Panc1 (cell line): Measurements from ENCODE around the gene TINAGL1. TPM values are rescaled to one million over a fixed set of nuclear protein-coding genes. Genes with fewer than 3 reads are reported as not detected.

Source experiments
- ATAC-seq: fragments of 200-7000 bp; cut with Tn5 transposase; 2 replicates; pipeline ENCODE4 v1.9.1; 2020; ENCODE audit warnings: mild to moderate bottlenecking, moderate library complexity
- BruUV-seq: library from RNA; stranded (reverse); fragments of 400-500 nt; replicated peaks from 2 replicates; lab custom pipeline; 2021; lab: Mats Ljungman, UMichigan
- CTCF ChIA-PET: fragments of 300-600 bp; sonication (Branson Sonifier 250); formaldehyde crosslinking; loops from one replicate; lab custom pipeline; 2022; ENCODE audit warnings: antibody characterized with exemption; lab: Charles Lee
- POLR2A ChIA-PET: fragments of 300-600 bp; sonication (Branson Sonifier 250); formaldehyde crosslinking; loops from one replicate; lab custom pipeline; 2022; ENCODE audit warnings: antibody characterized with exemption; lab: Charles Lee
- DNase-seq: peaks from one replicate; pipeline ENCODE4 v3.0.0-alpha.2; 2010; ENCODE audit warnings: low read depth, low spot score
- H3K27ac ChIP-seq: 2 replicates; pipeline ENCODE4 v1.5.1; 2011; ENCODE audit warnings: mild to moderate bottlenecking, low read length, inconsistent platforms
- H3K27me3 ChIP-seq: fragments of 200-500 bp; sonication (Bioruptor generic); 2 replicates; pipeline ENCODE4 v1.6.0; 2014; ENCODE audit warnings: low read length, inconsistent platforms; ENCODE audit not compliant: control insufficient read depth, insufficient read depth
- H3K36me3 ChIP-seq: fragments of 200-500 bp; sonication (Bioruptor generic); 2 replicates; pipeline ENCODE4 v1.5.1; 2014; ENCODE audit warnings: inconsistent platforms, mild to moderate bottlenecking, low read length, moderate library complexity; ENCODE audit not compliant: control insufficient read depth, insufficient read depth
- H3K4me1 ChIP-seq: 2 replicates; pipeline ENCODE4 v1.5.1; 2011; ENCODE audit warnings: inconsistent platforms, mild to moderate bottlenecking, low read length, moderate library complexity; ENCODE audit not compliant: control insufficient read depth, insufficient read depth
- H3K4me3 ChIP-seq, 2 experiments: 2 replicates each; pipeline ENCODE4 v1.5.1; 2011 to 2012; ENCODE audit warnings: low read depth in 2 of 2, low read length in 2 of 2, mild to moderate bottlenecking in 2 of 2, inconsistent platforms in 1 of 2, moderate library complexity in 1 of 2
- H3K9me3 ChIP-seq: fragments of 200-500 bp; sonication (Bioruptor generic); 2 replicates; pipeline ENCODE4 v1.5.1; 2014; ENCODE audit warnings: low read depth, mild to moderate bottlenecking, inconsistent platforms, low read length, moderate library complexity; ENCODE audit not compliant: control insufficient read depth, insufficient read depth
- POLR2AphosphoS5 ChIP-seq: IDR thresholded peaks from 2 replicates; pipeline ENCODE4 v1.6.1; 2012; ENCODE audit warnings: mild to moderate bottlenecking, low read depth, low read length, moderate library complexity
- SIN3A ChIP-seq: IDR thresholded peaks from 2 replicates; pipeline ENCODE4 v1.6.1; 2012; ENCODE audit warnings: low read depth, mild to moderate bottlenecking, low read length, moderate library complexity, borderline replicate concordance; ENCODE audit not compliant: insufficient read depth
- TCF7L2 ChIP-seq: IDR thresholded peaks from 2 replicates; pipeline ENCODE4 v1.6.1; 2011; ENCODE audit warnings: mild to moderate bottlenecking, low read depth, low read length, inconsistent platforms
- in situ Hi-C: cut with HindIII; loops from 2 replicates; pipeline ENCODE4 v1.10.0; 2016; ENCODE audit warnings: low sequenced_read_pairs, low pct_unique_long_range_greater_than_20kb
- intact Hi-C: fragments of 100-400 bp; cut with micrococcal nuclease; formaldehyde crosslinking; loops from one replicate; pipeline ENCODE4 v1.10.0; 2022; ENCODE audit not compliant: unreplicated experiment
- total RNA-seq: library from RNA; stranded (reverse); gene quantifications from one replicate; pipeline ENCODE4 v1.2.1, GENCODE V29; 2021; ENCODE audit not compliant: unreplicated experiment
- TF ChIP-seq, protein P1 (sequence below): fragments of 450-650 bp; IDR thresholded peaks from 2 replicates; pipeline ENCODE4 v1.5.1; 2017; ENCODE audit warnings: mild to moderate bottlenecking
- TF ChIP-seq, protein P2 (sequence below), 2 experiments: IDR thresholded peaks; 2 replicates each; pipeline ENCODE4 v1.6.1; 2011 to 2012; ENCODE audit warnings: low read depth in 2 of 2, control low read depth in 1 of 2, low read length in 1 of 2, mild to moderate bottlenecking in 1 of 2, moderate library complexity in 1 of 2; ENCODE audit not compliant: insufficient read depth in 1 of 2

TINAGL1 gene
- total RNA-seq, 1 experiment from 2014 or later, result 6.1 TPM

DNA sequence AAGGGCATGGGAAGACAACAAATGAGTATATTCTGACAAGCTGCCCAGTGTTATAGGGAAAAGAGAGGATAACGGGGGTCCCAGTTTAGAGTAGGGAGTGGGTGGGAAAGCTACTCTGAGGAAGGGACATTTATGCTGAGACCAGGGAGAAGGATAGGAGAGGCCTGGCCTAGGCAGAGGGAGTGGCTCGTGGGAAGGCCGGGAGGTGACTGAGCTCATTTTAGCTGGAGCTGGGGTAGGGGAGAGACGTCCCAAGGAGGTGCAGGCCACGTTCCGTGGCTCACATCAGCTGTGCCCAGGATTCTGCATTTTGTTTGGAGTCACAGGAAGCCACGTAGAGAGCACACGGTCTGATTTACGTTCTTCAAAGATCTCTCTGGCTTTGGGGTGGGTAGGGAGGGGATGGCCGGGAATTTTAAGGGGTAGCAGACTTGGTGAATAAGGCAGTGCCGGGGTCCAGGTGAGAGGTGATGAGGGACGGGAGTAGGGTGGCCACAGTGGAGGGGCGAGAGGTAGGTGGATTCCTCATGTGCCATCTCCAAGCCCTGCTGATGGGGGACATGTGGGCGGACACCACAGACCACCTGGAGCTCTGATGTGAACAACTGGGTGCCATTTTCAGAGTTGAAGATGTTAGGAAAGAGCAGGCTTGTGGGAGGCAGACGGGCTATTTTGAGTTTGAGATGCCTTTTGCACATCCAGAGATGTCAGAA, 4.7 kb downstream of the TINAGL1 start:
- H3K27ac ChIP-seq, result peak overlapping the region; percentile 65
- H3K4me1 ChIP-seq, result peaks cover 45% of the 10 kb centered on the region
- H3K27me3 ChIP-seq, result no peaks in the 10 kb centered on the region
- ChIA-PET CTCF (interaction anchor here (0.6 to 1.1 kb wide), 2 partner anchors 38 to 116 kb away, joined by 3 read pairs; no protein-coding TSS in a partner anchor), POLR2A (no interaction called here)
- no peak overlapping the region for H3K4me3 ChIP-seq
- intact Hi-C loops, result no loop called here
- DNase-seq, result no peak
- no peaks in the 10 kb centered on the region for H3K9me3 ChIP-seq
- TF ChIP-seq POLR2AphosphoS5 (no peak), TCF7L2 (no peak), SIN3A (no peak)
- TF ChIP-seq, protein P1, sequence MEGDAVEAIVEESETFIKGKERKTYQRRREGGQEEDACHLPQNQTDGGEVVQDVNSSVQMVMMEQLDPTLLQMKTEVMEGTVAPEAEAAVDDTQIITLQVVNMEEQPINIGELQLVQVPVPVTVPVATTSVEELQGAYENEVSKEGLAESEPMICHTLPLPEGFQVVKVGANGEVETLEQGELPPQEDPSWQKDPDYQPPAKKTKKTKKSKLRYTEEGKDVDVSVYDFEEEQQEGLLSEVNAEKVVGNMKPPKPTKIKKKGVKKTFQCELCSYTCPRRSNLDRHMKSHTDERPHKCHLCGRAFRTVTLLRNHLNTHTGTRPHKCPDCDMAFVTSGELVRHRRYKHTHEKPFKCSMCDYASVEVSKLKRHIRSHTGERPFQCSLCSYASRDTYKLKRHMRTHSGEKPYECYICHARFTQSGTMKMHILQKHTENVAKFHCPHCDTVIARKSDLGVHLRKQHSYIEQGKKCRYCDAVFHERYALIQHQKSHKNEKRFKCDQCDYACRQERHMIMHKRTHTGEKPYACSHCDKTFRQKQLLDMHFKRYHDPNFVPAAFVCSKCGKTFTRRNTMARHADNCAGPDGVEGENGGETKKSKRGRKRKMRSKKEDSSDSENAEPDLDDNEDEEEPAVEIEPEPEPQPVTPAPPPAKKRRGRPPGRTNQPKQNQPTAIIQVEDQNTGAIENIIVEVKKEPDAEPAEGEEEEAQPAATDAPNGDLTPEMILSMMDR, result no peak
- TF ChIP-seq, protein P2, sequence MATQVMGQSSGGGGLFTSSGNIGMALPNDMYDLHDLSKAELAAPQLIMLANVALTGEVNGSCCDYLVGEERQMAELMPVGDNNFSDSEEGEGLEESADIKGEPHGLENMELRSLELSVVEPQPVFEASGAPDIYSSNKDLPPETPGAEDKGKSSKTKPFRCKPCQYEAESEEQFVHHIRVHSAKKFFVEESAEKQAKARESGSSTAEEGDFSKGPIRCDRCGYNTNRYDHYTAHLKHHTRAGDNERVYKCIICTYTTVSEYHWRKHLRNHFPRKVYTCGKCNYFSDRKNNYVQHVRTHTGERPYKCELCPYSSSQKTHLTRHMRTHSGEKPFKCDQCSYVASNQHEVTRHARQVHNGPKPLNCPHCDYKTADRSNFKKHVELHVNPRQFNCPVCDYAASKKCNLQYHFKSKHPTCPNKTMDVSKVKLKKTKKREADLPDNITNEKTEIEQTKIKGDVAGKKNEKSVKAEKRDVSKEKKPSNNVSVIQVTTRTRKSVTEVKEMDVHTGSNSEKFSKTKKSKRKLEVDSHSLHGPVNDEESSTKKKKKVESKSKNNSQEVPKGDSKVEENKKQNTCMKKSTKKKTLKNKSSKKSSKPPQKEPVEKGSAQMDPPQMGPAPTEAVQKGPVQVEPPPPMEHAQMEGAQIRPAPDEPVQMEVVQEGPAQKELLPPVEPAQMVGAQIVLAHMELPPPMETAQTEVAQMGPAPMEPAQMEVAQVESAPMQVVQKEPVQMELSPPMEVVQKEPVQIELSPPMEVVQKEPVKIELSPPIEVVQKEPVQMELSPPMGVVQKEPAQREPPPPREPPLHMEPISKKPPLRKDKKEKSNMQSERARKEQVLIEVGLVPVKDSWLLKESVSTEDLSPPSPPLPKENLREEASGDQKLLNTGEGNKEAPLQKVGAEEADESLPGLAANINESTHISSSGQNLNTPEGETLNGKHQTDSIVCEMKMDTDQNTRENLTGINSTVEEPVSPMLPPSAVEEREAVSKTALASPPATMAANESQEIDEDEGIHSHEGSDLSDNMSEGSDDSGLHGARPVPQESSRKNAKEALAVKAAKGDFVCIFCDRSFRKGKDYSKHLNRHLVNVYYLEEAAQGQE (IDR thresholded peaks at IDR 0.05; ENCODE audit: insufficient read depth in 1 of 2, low read depth in 2 of 2, low read length in 1 of 2), result no peak
- no peak for ATAC-seq
- BruUV-seq, result no TSS peak
- peaks cover 4% of the 10 kb centered on the region; the same call in 1 of the 2 replicates for H3K36me3 ChIP-seq
- in situ Hi-C loops, result no loop called here

DNA sequence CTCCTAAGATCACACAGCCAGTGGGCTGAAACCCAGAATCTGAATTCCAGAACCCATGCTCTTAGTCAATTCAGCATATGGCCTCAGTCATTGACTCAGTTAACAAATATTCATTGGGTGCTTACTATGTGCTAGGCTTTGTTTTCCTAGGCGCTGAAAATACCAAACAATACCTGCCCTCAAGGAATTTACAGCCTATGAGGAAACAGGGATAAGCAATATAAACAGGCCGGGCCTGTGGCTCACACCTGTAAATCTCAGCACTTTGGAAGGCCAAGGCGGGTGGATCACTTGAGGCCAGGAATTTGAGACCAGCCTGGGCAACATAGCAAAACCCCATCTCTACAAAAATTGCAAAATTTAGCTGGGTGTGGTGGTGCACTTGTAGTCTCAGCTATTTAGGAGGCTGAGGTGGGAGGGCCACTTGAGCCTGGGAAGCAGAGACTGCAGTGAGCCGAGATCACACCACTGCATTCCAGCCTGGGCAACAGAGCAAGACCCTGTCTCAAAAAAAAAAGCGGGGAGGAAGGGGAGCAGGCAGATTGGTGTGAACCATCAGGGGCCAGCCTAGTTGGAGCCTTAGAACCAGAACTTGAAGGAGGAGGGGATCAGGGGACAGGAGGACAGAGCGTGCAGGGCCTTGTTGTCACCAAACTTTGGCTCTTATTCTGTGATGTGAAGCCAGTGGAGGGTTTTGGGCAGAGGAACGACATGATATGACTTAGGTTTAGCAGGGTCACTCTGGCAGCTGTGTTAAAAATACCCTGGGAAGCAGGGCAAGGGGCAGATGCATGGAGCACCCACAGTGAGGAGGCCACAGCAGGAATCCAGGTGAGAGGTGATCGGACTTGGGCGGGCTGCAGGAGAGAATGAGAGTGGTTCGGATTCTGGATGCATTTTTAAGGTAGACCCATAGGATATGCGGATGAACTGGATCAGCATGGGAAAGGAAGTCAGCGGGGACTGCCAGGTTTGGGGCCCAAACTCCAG, 5.8 kb downstream of the TINAGL1 start:
- DNase-seq (no peak), ATAC-seq (no peak)
- BruUV-seq, result no TSS peak
- ChIA-PET CTCF (interaction anchor here (1.1 kb wide), 1 partner anchor 37 kb away, joined by 3 read pairs; no protein-coding TSS in a partner anchor), POLR2A (no interaction called here)
- Histone ChIP-seq H3K36me3 (peaks cover 4% of the 10 kb centered on the region; the same call in 1 of the 2 replicates), H3K4me1 (peaks cover 38% of the 10 kb centered on the region), H3K27ac (peak overlapping the region; percentile 65; the same call in 1 of the 2 replicates), H3K9me3 (no peaks in the 10 kb centered on the region), H3K27me3 (no peaks in the 10 kb centered on the region), H3K4me3 (no peak overlapping the region)
- in situ Hi-C loops, result no loop called here
- TF ChIP-seq SIN3A, result no peak
- TF ChIP-seq POLR2AphosphoS5, result no peak
- no peak for TF ChIP-seq TCF7L2
- TF ChIP-seq, protein P2 (IDR thresholded peaks at IDR 0.05; ENCODE audit: insufficient read depth in 1 of 2, low read depth in 2 of 2, low read length in 1 of 2), result no peak
- TF ChIP-seq, protein P1, result no peak
- intact Hi-C loops, result no loop called here
